ENCODE measurements around the gene ZKSCAN7. TPM values are rescaled to one million over a fixed set of nuclear protein-coding genes. Genes with fewer than 3 reads are reported as not detected.

Gene ZKSCAN7
- total and polyA plus RNA-seq, 8 donors, result 4.0 to 19.1 (median 18.0) TPM

GRCh38 chr3:44510000-44510368, 45.0 kb upstream of the ZKSCAN7 start:
- DNase-seq, result peak in 1 of 4 donors; percentile 3
- Histone ChIP-seq H3K9me3 (no peaks in the 10 kb centered on the region), H3K4me3 (peak overlapping the region; percentile 74 to 86), H3K36me3 (no peaks in the 10 kb centered on the region), H3K4me1 (peaks cover 10 to 35% of the 10 kb centered on the region in 2 donors), H3K27me3 (no peaks in the 10 kb centered on the region), H3K27ac (peak overlapping the region; percentile 84 to 89)
- peak; percentile 6 for ATAC-seq
- no peak for TF ChIP-seq CTCF (IDR thresholded peaks at IDR 0.05)
- intact Hi-C loops (cut with DNase I), result no loop called here

GRCh38 chr3:44511238-44511566, 43.8 kb upstream of the ZKSCAN7 start:
- intact Hi-C loops (cut with DNase I), result no loop called here
- Histone ChIP-seq H3K9me3 (no peaks in the 10 kb centered on the region), H3K27ac (peak overlapping the region; percentile 84 to 89), H3K4me3 (peak overlapping the region; percentile 74 to 86), H3K27me3 (no peaks in the 10 kb centered on the region), H3K4me1 (peaks cover 10 to 34% of the 10 kb centered on the region in 2 donors), H3K36me3 (no peaks in the 10 kb centered on the region)
- TF ChIP-seq CTCF (IDR thresholded peaks at IDR 0.05), result no peak
- no peak for DNase-seq
- no peak for ATAC-seq

- ATAC-seq (no peak), DNase-seq (no peak)
- Histone ChIP-seq H3K4me1 (peaks cover 10 to 19% of the 10 kb centered on the region in 2 donors), H3K9me3 (no peaks in the 10 kb centered on the region), H3K36me3 (no peaks in the 10 kb centered on the region), H3K4me3 (no peak overlapping the region), H3K27ac (no peak overlapping the region), H3K27me3 (no peaks in the 10 kb centered on the region)
- no peak for TF ChIP-seq CTCF (IDR thresholded peaks at IDR 0.05)
- intact Hi-C loops (cut with DNase I), result no loop called here
Observed at GRCh38 chr3:44513513-44513912, 41.5 kb upstream of the ZKSCAN7 start.

- no peak for DNase-seq
- intact Hi-C loops (cut with DNase I), result no loop called here
- H3K27me3 ChIP-seq, result peaks cover 0 to 7% of the 10 kb centered on the region in 2 donors
- H3K4me1 ChIP-seq, result peaks cover 0 to 3% of the 10 kb centered on the region in 2 donors
- H3K9me3 ChIP-seq, result no peaks in the 10 kb centered on the region
- TF ChIP-seq CTCF (IDR thresholded peaks at IDR 0.05), result no peak
- H3K36me3 ChIP-seq, result no peaks in the 10 kb centered on the region
- no peak overlapping the region for H3K27ac ChIP-seq
- peak; percentile 67 for ATAC-seq
- no peak overlapping the region for H3K4me3 ChIP-seq
Observed at GRCh38 chr3:44516230-44516629, 38.8 kb upstream of the ZKSCAN7 start.

- Histone ChIP-seq H3K27me3 (peaks cover 0 to 26% of the 10 kb centered on the region in 2 donors), H3K4me1 (no peaks in the 10 kb centered on the region), H3K4me3 (no peak overlapping the region), H3K9me3 (no peaks in the 10 kb centered on the region), H3K27ac (no peak overlapping the region), H3K36me3 (no peaks in the 10 kb centered on the region)
- no peak for TF ChIP-seq CTCF (IDR thresholded peaks at IDR 0.05)
- no peak for ATAC-seq
- no peak for DNase-seq
- intact Hi-C loops (cut with DNase I), result no loop called here
Observed at GRCh38 chr3:44518782-44519156, 36.2 kb upstream of the ZKSCAN7 start.
